HG03521 (cell line): ENCODE measurements around the gene CARS1.
"Not testable (repeated sequence)": the region's sequence is repeated elsewhere in the genome, so short reads cannot be mapped to it uniquely, and the experiment has no call there.

Source experiments
- ATAC-seq: cut with Tn5 transposase; IDR thresholded peaks from one replicate; pipeline ENCODE4 v1.9.1; 2021; ENCODE audit warnings: mild to moderate bottlenecking, moderate library complexity; ENCODE audit not compliant: unreplicated experiment

Gene CARS1

DNA sequence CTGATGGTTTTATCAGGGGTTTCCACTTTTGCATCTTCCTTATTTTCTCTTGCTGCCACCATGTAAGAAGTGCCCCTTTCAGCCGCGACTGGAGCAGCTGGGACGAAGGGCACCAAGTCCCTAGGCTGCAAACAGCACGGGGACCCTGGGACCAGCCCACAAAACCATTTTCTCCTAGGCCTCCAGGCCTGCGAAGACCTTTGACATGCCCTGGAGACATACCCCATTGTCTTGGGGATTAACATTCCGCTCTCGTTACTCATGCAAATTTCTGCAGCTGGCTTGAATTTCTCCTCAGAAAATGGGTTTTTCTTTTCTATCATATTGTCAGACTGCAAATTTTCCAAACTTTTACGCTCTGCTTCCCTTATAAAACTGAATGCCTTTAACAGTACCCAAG lies 6.7 kb upstream of the CARS1 start:
- ATAC-seq, result not testable (repeated sequence)

DNA sequence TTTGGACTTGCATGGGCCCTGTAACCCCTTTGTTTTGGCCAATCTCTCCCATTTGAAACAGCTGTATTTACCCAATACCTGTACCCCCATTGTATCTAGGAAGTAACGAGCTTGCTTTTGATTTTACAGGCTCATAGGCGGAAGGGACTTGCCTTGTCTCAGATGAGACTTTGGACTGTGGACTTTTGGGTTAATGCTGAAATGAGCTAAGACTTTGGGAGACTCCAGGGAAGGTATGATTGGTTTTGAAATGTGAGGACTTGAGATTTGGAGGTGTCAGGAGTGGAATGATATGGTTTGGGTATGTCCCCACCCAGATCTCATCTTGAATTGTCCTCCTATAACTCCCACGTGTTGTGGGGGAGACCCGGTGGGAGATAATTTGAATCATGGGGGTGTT lies 6.2 kb upstream of the CARS1 start:
- not testable (repeated sequence) for ATAC-seq

DNA sequence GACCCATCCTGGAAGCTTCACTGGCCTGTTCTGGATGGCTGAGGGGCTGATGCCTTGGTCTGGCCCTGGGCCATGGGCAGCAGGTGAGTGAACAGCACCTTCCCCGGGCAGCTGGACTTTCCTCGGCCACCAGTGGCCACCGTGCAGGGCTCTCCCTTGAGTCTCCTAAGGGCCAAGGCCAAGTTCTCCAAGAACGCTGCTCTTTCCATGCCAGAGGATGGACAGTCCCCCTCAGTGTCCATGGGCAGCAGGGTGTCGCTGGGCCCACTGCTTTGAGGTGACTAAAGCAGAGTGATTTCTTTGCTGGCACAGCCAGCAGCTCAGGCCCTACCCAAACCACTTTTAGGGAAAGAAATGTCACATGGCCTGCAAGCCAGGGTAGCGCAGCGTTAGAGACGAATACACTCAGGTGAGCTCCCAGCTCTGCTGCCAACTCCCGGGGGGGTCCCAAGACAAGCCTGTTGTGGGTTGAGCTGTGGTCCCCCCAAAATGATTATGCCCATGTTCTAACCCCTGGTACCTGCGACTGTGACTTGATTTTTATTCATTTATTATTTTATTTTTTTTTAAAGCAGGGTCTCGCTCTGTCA lies 3.3 kb upstream of the CARS1 start:
- no peak for ATAC-seq

DNA sequence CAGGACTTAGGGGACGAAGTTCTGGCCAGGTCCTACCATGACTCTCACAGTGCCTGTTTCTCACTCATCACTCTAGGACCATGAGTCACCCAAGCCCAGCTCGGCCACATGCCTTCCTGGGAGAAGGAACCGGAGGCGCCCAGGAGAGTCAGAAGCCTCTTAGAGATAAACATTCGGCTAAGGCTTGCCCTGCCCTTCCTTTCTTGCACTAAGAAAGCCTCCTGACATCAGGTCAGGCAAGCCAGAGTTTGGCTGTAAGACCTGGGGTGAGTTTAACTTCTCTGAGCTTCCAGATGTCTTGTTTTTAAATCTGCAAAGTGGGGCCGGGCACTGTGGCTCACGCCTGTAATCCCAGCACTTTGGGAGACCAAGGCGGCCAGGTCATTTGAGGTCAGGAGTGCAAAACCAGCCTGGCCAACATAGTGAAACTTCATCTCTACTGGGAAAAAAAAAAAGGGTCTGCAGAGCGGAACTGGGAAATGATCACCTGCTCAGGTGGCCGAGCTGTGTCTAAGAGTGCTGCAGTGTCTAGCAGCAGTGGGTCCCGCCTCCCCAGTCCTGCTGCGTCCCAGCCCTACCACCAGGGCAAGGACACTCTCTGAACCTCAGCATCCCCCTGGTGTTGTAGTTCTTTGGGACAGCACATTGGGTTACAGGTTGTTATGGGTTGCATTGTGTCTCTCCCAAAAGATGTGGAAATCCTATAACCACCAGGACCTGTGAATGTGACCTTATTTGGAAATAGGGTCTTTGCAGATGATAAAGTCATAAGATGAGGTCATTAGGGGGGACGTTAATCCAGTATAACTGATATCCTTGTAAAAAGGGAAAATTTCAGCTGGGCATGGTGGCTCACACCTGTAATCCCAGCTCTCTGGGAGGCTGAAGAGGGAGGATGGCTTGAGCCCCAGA lies 1.8 kb upstream of the CARS1 start:
- no peak for ATAC-seq

DNA sequence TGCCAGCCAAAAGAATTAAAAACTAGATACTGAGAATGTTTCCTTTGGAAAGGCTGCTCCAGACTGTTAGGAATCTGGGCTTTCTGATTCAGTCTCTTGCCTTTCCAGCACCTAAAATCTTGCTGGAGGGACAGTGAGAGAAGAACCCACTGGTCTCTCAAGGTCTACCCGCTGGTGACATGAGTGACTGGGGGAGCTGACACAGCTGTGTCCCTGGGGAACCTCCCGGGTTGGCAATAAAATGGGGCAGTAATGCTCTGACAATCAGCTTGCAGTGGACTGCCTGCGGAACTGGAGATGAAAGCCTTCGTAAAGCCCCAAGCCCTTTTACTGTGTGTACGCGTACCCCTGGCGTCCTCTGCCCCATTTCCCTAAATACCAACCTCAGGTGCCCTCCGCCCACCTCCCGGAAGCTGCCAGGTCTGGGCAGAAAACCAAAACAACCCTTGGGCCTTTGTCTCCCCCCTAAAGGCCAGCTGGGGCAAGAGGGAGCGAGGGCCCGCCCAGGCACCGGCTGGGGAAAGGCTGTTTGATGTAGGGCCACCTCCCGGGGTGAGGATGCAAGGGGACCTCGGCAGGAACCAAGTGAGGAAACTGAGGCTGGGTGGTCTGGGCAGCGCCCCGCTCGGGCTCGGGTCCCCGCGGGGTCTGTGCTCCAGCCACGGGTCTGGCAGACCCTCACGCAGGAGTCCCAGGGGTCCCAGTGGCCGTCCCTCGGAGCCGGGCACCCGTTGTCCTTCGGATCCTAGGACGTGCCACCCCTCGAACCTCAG lies 741 bp downstream of the CARS1 start:
- no peak for ATAC-seq

DNA sequence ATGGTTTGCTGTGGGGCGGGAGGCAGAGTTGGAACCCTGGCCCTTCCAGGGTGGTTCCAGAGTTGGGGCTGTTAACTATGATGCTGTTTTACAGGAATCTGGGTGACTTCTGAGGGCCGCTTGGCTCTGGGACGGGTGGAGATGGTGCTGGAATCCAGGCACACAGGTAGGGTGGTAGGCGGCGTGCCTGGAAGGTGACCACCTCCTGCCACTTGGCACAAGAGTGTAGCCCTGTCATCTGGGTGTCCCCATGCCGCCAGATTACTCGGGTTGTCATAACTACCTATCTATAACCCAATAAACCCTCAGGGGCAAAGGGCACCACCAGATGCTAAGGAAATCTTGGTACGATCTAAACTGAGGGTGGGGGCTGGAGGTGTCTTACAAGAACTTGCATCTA lies 1.3 kb downstream of the CARS1 start:
- no peak for ATAC-seq

DNA sequence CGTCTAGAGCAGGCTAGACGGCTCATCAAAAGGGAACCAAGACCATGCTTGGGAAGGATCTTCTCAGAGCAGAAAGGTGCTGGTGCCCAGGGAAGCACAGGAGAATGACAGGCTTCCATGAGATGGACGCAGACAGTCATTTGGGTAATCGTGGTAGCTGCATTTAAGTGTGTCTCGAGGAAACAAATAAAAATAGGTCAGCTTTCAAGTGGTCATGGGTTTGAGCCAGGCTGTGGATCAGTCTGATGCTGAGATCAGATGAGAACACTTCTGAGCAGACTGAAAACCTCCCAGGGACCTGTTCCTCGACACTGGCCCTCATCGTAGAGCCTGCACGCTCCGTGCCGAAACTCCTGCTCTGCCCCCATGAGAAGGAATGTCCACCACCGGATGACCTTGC lies 4.7 kb downstream of the CARS1 start:
- ATAC-seq, result no peak

DNA sequence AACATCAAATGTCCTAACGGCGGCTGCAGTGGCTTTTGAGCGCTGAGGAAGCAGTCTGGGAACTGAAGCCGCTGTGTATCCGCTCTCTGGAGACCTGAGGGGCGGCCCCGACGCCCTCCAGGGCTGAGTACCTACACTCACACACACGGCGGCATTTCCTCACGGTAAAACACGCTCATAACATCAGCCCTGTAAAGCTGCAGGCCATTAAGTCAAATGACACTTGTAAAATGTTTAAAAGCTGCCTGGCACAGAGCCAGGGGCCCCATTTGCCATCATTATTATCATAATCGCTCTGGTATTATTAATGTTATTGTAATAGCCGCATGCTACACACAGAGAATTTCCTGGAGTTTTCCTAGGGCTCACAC lies 5.1 kb downstream of the CARS1 start:
- ATAC-seq, result no peak

DNA sequence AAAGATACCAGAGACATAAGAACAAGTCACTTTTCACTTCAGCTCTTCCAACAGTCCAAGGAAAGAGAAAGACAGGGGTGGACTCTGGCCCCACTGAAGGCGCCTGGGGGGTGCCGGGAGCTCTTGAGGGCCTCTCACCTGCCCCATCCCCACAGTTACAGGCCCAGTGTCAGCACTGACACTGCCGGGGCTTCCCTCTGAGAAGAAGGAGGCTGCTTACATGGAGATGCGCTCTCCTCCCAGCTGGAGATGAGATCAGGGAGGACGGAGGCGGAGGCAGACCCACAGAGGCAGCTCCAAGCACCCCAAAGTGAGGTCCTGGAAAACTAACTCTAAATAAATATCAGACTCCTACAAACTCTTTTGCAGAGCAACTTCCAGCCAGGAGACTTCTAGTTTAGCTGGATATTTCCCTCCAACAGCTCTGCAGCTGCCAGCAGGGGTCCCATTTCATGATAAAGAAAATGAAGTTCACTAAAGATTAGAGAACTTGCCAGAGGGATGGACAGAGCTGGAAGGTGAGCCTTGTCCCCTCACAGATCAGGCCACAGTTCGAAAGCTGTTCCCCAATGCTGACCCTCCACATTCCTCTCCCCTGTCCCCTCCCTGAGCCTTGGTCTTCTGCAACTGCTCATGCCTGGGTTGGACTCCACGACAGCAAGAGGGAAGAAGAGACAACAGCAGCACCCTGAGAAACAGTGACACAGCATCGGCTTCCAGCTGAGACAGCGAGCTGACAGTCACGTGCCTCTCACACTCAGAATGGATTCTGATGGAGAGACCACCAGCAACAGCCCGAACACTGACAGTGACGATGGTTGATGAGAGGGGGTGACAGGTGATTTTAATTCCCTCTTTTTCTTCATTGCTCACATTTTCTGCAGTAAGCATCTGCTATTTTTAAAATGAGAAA lies 5.8 kb downstream of the CARS1 start:
- ATAC-seq, result no peak

DNA sequence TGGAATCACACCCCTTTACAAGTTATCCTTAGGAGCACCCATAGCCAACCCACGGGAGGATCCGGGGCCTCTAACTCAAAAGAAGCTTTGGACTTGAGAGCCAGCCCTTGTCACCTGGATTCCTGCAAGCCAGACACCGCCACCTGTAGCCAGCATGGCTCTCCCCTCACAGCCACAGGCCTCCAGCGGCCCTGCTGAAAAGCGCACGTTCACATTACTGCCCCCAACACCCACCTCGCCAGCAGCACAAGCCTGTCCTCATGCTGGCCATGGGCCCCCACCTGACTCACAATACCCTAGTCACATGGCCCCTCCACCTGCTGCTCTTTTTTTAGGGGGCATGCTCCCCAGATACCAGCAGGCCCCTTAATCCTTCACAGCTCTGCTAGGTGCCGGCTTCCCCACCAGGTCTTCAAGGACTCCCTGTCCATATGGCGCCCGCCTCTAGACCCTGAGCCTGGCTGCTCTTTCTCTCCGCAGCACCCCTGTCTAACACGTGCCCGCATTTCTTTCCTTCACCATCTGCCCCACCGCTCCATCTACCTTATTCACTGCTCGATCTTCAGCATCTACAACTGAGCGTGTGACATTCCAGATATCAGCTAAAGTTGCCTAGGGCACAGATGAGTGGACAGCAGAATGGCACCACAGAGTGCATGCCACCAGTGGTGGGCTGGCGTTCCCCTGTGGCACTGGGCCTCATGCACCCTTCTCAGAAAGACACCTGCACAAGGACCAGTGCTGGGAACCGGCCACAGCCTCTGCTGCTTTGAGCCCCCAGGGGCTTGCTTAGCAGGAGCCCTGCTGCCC lies 6.6 kb downstream of the CARS1 start:
- no peak for ATAC-seq

DNA sequence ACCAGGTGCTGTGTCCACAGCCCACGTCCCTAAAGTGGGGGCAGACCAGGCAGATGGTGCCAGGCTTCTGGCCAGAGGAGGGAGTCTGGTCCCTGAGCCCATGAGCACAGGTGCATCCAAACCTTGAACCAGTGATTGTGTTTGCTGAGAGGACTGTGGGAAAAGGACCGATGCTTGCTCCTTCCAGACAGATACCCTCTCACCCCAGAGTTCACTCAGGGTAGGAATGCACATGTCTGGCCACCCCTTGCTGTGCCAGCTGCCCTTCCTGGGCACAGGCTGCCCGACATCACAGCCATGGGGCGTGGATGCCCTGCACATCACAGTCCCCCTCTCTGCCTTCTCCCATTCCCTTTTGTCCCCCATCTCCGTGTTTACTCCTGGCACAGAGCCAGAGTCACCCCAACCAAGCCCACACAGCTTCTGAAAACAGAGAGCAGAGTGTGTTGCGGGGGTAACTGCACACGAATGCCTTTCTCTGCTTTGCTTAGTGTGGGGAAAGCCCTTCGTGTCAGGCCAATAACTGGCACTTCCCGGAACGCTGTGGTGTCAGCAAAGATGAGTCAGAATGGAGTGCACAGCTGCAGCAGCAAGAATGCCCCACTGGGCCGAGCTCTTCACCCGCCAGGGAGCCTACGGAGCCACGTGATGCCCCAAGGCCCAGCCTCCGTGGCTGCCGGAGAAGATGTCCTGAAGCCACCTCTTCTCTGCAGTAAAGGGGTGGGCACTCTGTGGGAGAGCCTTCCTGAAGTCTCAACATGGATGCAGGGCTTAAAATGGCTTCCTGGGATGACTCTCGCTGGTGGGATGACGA lies 7.6 kb downstream of the CARS1 start:
- peak; percentile 92 for ATAC-seq

DNA sequence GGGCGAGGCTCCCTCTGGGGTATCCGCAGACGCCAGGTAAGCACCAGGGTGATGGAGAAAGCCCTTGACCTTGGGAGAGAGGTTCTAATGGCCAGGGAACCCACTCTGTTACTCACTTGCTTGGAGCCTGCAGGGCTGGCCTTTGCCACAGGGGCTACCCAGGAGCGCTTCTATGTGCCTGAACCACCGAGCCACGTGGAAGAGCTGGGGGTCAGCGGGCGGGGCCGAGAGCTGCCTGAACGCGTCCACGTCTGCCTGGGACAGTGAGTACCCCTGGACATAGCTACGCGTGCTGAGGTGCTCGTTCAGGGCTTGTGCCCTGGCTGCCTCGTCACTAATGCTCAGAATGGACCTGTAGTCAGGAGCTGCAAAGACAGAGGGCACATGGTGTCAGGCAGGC lies 9.6 kb downstream of the CARS1 start:
- ATAC-seq, result no peak

DNA sequence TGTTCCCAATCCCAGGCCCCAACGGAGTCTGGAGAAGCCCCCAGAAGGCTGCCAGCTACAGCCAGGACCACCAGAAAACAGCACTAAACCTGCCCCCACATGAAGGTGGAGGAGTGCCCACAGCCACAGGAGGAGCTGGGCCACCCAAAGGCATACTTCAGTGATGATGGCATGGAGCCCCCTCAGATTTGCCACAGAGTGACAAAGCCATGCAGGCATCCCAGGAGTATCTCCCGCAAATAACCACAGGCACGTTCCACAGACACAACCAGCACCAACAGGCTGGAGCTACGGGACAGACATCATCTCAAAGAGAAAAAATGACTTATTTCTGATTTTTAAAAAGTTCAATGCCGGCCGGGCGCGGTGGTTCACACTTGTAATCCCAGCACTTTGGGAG lies 10.6 kb downstream of the CARS1 start:
- no peak for ATAC-seq

DNA sequence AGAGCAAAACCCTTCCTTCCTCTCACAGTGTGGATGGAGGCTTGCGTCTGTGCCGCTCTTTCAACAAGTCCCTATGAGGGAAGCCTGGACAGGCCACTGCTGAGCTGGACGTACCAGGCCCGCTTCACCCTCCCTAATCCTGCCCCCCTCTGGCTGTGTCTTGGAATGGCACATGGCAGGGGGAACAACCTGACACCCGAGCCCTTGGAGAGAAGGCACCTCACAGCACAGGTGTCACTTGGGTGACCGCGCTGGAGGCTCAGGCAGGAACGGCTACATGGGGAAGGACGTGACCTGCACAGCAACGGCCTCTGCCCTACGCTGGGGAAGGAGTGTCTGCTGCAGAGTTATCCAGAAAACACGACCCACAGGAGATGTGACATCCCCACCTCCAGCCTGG lies 11.0 kb downstream of the CARS1 start:
- no peak for ATAC-seq

DNA sequence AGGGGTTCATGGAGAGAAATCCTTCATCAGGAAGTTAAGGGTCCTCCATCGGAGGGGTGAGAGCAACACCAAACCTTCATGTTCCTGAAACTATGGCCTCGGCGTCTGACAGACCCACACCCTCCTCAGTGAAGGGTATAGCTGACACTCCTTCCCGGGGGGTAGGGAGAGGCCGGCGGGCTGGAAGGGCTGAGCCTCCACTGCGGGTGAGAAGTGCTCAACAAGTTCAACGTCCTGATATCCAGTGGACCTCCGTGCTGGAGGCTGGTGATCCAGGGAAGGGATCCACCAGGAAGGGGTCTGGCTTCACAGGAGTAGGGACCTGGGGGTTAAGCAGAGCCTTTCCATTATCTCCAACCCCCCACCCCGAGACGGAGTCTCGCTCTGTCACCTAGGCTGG lies 12.3 kb downstream of the CARS1 start:
- ATAC-seq, result no peak

DNA sequence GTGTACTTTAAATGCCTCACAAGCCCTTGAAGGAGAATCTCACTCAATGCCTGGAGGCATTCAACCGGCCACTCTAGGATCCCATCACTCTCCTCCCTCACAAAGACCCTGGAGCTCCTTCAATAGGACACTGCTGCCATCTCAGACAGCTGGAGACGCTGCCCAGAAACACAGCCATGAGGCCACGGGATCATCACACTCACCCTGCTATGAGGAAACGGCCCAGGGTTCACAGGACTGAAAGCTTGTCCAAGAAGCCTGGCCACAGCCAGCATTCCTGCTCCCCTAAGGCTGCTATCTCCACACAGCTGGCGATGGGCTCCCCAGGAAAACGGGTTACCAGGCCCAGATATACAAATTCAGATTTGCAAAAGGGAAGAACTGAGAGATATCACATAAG lies 13.2 kb downstream of the CARS1 start:
- ATAC-seq, result no peak

DNA sequence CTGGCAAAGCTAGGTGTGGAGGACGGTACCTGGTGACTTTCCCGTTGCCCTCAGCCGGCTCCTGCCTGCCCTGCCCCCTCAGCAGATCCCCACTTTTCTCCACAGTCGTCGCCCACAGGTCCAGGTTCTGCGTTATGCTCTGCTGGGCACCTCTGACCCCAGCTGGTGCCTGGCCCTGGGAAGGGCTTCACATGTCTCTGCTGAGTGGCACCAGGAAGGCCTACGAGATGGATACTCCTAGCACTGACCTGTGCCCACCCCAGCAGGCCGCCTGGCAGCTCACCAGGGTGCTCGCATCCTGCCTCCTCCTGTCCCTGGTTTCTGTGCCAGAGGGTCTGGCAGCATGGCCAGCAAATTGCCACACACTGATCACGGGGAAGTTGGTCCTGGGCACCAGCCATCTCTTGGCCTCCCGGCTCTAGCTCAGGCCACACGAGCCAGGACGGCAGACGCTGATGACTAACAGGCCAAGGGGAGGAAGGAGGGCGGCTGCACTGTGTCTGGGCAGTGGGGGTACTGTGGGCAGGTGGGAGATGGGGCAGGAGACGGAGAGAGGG lies 13.8 kb downstream of the CARS1 start:
- no peak for ATAC-seq

DNA sequence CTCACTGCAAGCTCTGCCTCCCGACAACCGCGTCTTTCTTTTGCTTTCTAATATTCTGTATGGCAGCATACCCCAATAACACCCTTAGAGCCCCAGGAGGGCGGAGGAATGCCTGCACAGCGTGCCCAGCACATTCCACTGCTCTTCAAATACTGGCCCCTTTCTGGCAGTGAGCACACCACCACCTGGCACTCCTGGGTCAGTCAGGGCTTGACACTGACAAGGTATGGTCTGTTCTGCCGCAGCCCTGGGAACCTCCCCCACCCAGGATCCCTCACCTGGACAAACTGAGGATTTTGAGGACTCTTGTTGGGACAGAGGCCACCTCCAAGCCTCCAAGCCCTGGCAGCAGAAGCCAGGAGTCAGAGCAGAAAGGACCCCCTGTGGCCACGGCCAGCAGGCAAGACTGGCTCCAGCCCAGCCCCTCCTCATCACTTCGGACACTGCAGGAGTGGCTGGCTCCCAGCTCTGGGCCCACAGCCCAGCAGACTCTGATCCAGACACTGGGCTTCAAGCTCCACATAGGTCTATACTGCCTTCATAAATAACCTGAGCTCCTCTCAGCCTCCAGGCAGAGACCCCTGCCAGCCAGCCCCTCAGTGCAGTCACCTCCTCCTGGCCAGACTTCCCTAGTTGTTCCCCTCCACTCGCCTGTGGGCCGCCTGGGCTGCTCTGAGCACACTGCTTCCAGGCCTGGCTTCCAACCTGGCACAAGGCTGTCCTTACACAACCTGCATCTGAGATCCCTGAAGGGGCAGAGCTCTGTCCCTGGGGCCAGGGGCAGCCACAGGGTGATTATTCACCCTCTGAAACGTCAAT lies 14.5 kb downstream of the CARS1 start:
- no peak for ATAC-seq
